IMR-90 (cell line): ENCODE measurements around the gene BCAS4. TPM values are rescaled to one million over a fixed set of nuclear protein-coding genes. Genes with fewer than 3 reads are reported as not detected.
A peak's percentile ranks its signal among the peaks of the same experiment; 100 is the strongest.

ENCODE experiments used
- ATAC-seq: fragments of 200-7000 bp; cut with Tn5 transposase; 2 replicates; pipeline ENCODE4 v1.9.1; 2020; ENCODE audit warnings: low read depth, mild to moderate bottlenecking, moderate library complexity
- BruUV-seq: library from RNA; stranded (reverse); fragments of 400-500 nt; replicated peaks from 2 replicates; lab custom pipeline; 2021; lab: Mats Ljungman, UMichigan
- CTCF ChIA-PET: fragments of 300-600 bp; formaldehyde crosslinking; extraction: SDS; loops from one replicate; lab custom pipeline; 2021; ENCODE audit warnings: antibody characterized with exemption; lab: Yijun Ruan, JAX
- POLR2A ChIA-PET: fragments of 300-600 bp; sonication (Branson Sonifier 250); formaldehyde crosslinking; loops from one replicate; lab custom pipeline; 2022; ENCODE audit warnings: antibody characterized with exemption; ENCODE audit not compliant: unreplicated experiment; lab: Charles Lee
- DNase-seq: peaks from one replicate; pipeline ENCODE4 v3.0.0; 2013
- H2AFZ ChIP-seq: replicated peaks from 2 replicates; pipeline ENCODE3; 2013; ENCODE audit warnings: low read length, mild to moderate bottlenecking; ENCODE audit not compliant: poor library complexity
- H2AK5ac ChIP-seq: 2 replicates; pipeline ENCODE4 v1.6.1; 2013; ENCODE audit warnings: low read depth, low read length, inconsistent platforms
- H2AK9ac ChIP-seq: replicated peaks from 2 replicates; pipeline ENCODE3; 2013; ENCODE audit warnings: mild to moderate bottlenecking, low read depth, low read length, moderate library complexity; ENCODE audit not compliant: poor library complexity
- H2BK120ac ChIP-seq: 2 replicates; pipeline ENCODE4 v1.6.1; 2013; ENCODE audit warnings: low read depth, low read length, inconsistent platforms
- H2BK15ac ChIP-seq: 3 replicates; pipeline ENCODE4 v1.6.1; 2013; ENCODE audit warnings: low read depth, low read length, inconsistent platforms
- H2BK20ac ChIP-seq: 2 replicates; pipeline ENCODE4 v1.6.1; 2013; ENCODE audit warnings: low read depth, mild to moderate bottlenecking, inconsistent platforms, low read length, moderate library complexity
- H2BK5ac ChIP-seq: 2 replicates; pipeline ENCODE4 v1.6.1; 2013; ENCODE audit warnings: mild to moderate bottlenecking, low read depth, low read length, inconsistent platforms; ENCODE audit not compliant: poor library complexity, severe bottlenecking
- H3K14ac ChIP-seq: replicated peaks from 2 replicates; pipeline ENCODE4 v1.6.1; 2013; ENCODE audit warnings: low read depth, low read length, inconsistent platforms
- H3K18ac ChIP-seq: 2 replicates; pipeline ENCODE4 v1.6.1; 2013; ENCODE audit warnings: low read depth, low read length, control low read depth
- H3K23ac ChIP-seq: 2 replicates; pipeline ENCODE4 v1.6.1; 2013; ENCODE audit warnings: low read depth, low read length, inconsistent platforms
- H3K27ac ChIP-seq: 2 replicates; pipeline ENCODE4 v1.5.1; 2013; ENCODE audit warnings: mild to moderate bottlenecking, control low read depth, low read length; ENCODE audit not compliant: insufficient read depth
- H3K27me3 ChIP-seq: 2 replicates; pipeline ENCODE4 v1.6.1; 2013; ENCODE audit warnings: low read length; ENCODE audit not compliant: control insufficient read depth, insufficient read depth
- H3K36me3 ChIP-seq: 2 replicates; pipeline ENCODE4 v1.6.1; 2013; ENCODE audit warnings: low read length, mixed read lengths; ENCODE audit not compliant: control insufficient read depth, insufficient read depth
- H3K4ac ChIP-seq: 2 replicates; pipeline ENCODE4 v1.6.1; 2013; ENCODE audit warnings: low read depth, low read length, inconsistent platforms
- H3K4me1 ChIP-seq: 2 replicates; pipeline ENCODE4 v1.6.1; 2013; ENCODE audit warnings: low read length, mixed read lengths; ENCODE audit not compliant: control insufficient read depth, insufficient read depth
- H3K4me2 ChIP-seq: 2 replicates; pipeline ENCODE4 v1.6.1; 2013; ENCODE audit warnings: low read depth, mild to moderate bottlenecking, control low read depth, low read length, moderate library complexity
- H3K4me3 ChIP-seq: 2 replicates; pipeline ENCODE4 v1.5.1; 2013; ENCODE audit warnings: low read depth, mild to moderate bottlenecking, control low read depth, low read length, moderate library complexity; ENCODE audit not compliant: insufficient read depth
- H3K56ac ChIP-seq: 2 replicates; pipeline ENCODE4 v1.6.1; 2013; ENCODE audit warnings: low read length, inconsistent platforms; ENCODE audit not compliant: insufficient read depth; ENCODE audit errors: extremely low read depth
- H3K79me1 ChIP-seq, 2 experiments: 2 replicates each; pipeline ENCODE4 v1.6.1; 2013; ENCODE audit warnings: low read length in 2 of 2, inconsistent platforms in 1 of 2, low read depth in 1 of 2
- H3K9ac ChIP-seq: 2 replicates; pipeline ENCODE4 v1.6.1; 2013; ENCODE audit warnings: low read depth, low read length, control low read depth
- H3K9me1 ChIP-seq: 2 replicates; pipeline ENCODE4 v1.6.1; 2013; ENCODE audit warnings: low read length, inconsistent platforms; ENCODE audit not compliant: insufficient read depth
- H3K9me3 ChIP-seq: 2 replicates; pipeline ENCODE4 v1.6.1; 2013; ENCODE audit warnings: low read length; ENCODE audit not compliant: control insufficient read depth, insufficient read depth
- H4K20me1 ChIP-seq: 2 replicates; pipeline ENCODE4 v1.6.1; 2013; ENCODE audit warnings: low read length, inconsistent platforms; ENCODE audit not compliant: insufficient read depth
- H4K5ac ChIP-seq: 2 replicates; pipeline ENCODE4 v1.6.1; 2013; ENCODE audit warnings: mild to moderate bottlenecking, low read depth, low read length, control low read depth
- H4K8ac ChIP-seq, 2 experiments: 2 replicates each; pipeline ENCODE4 v1.6.1; 2013; ENCODE audit warnings: low read depth in 2 of 2, low read length in 2 of 2, control low read depth in 1 of 2, inconsistent platforms in 1 of 2
- H4K91ac ChIP-seq: 2 replicates; pipeline ENCODE4 v1.6.1; 2013; ENCODE audit warnings: low read depth, low read length, inconsistent platforms; ENCODE audit not compliant: insufficient read depth
- CEBPB ChIP-seq: IDR thresholded peaks from 2 replicates; pipeline ENCODE4 v1.6.1; 2012; ENCODE audit warnings: low read depth, low read length, improper control_type of control experiment
- MAFK ChIP-seq: IDR thresholded peaks from 2 replicates; pipeline ENCODE4 v1.6.1; 2012; ENCODE audit warnings: low read depth, low read length, improper control_type of control experiment
- MAZ ChIP-seq: IDR thresholded peaks from 2 replicates; pipeline ENCODE4 v1.6.1; 2012; ENCODE audit warnings: low read depth, mild to moderate bottlenecking, low read length, improper control_type of control experiment, moderate library complexity, borderline replicate concordance
- RAD21 ChIP-seq: IDR thresholded peaks from 2 replicates; pipeline ENCODE4 v1.6.1; 2012; ENCODE audit warnings: low read length, improper control_type of control experiment
- RCOR1 ChIP-seq: IDR thresholded peaks from 2 replicates; pipeline ENCODE4 v1.6.1; 2012; ENCODE audit warnings: mild to moderate bottlenecking, low read length, improper control_type of control experiment; ENCODE audit not compliant: insufficient replicate concordance
- RFX5 ChIP-seq: IDR thresholded peaks from 2 replicates; pipeline ENCODE4 v1.8.0; 2012; ENCODE audit warnings: low read depth, mild to moderate bottlenecking, low read length, moderate library complexity
- SMC3 ChIP-seq: fragments of 150-350 bp; IDR thresholded peaks from 2 replicates; pipeline ENCODE4 v1.6.1; 2016; ENCODE audit warnings: low read depth, mild to moderate bottlenecking, antibody characterized with exemption, low read length, moderate library complexity
- WGBS, 2 experiments: methylation state at CpG; one replicate each; pipeline versions ENCODE4 v1.1.5 to v1.1.7; 2013; ENCODE audit warnings: missing lambda C conversion rate in 2 of 2; ENCODE audit not compliant: insufficient read length in 1 of 2; ENCODE audit errors: extremely low coverage in 2 of 2; 5-methylcytosine and 5-hydroxymethylcytosine counted together
- dilution Hi-C: fragments of 300-500 bp; cut with HindIII; formaldehyde crosslinking; loops from one replicate; pipeline ENCODE4 v1.14.3; 2018; ENCODE audit warnings: low sequenced_read_pairs; ENCODE audit not compliant: unreplicated experiment
- in situ Hi-C: fragments of 300-500 bp; cut with MboI; formaldehyde crosslinking; loops from 3 replicates; pipeline ENCODE4 v1.14.3; 2019; ENCODE audit warnings: low sequenced_read_pairs, inconsistent platforms, mixed read lengths
- intact Hi-C: fragments of 100-400 bp; cut with micrococcal nuclease; formaldehyde crosslinking; loops from 2 replicates; pipeline ENCODE4 v1.10.0; 2022
- polyA plus RNA-seq, 3 experiments: library from polyadenylated mRNA; depleted of rRNA; stranded (reverse); fragments of >200 nt; gene quantifications; 2 replicates each; pipeline ENCODE4 v1.2.3, GENCODE V29; 2012; ENCODE audit warnings: low replicate concordance in 1 of 3
- total RNA-seq: library from RNA; depleted of rRNA; stranded (reverse); fragments of >200 nt; gene quantifications from 2 replicates; pipeline ENCODE4 v1.2.3, GENCODE V29; 2012
- TF ChIP-seq, protein P1 (sequence below): fragments of 150-350 bp; IDR thresholded peaks from 2 replicates; pipeline ENCODE4 v1.6.1; 2016; ENCODE audit warnings: low read depth, mild to moderate bottlenecking, low read length, moderate library complexity, borderline replicate concordance

The BCAS4 gene
- total and polyA plus RNA-seq, 2 of the 4 experiments (the other 2 are of a cell fraction), result 42.7 to 47.5 TPM

DNA sequence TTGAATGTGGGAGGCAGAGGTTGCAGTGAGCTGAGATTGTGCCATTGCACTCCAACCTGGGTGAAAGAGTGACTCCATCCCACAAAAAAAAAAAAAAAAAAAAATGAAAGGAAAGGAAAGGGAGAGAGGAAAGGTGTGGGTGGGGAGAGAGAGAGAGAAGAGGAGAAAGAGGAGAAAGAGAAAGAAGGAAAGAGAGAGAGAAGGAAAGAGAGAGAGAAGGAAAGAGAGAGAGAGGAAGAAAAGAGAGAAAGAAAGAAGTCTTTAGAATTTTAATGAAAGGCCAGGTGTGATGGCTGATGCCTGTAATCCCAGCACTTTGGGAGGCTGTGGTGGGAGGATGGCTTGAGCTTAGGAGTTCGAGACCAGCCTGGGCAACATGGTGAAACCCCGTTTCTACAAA is 7.7 kb upstream of the BCAS4 start:
- H3K9me1 ChIP-seq, result peaks cover 4% of the 10 kb centered on the region
- H3K9ac ChIP-seq, result no peak overlapping the region
- in situ Hi-C loops, result loop anchor here (10.0 kb wide), 1 partner anchor 602 kb away; no protein-coding TSS in a partner anchor
- TF ChIP-seq RCOR1, result no peak
- no peak for TF ChIP-seq RFX5
- TF ChIP-seq, protein P1, sequence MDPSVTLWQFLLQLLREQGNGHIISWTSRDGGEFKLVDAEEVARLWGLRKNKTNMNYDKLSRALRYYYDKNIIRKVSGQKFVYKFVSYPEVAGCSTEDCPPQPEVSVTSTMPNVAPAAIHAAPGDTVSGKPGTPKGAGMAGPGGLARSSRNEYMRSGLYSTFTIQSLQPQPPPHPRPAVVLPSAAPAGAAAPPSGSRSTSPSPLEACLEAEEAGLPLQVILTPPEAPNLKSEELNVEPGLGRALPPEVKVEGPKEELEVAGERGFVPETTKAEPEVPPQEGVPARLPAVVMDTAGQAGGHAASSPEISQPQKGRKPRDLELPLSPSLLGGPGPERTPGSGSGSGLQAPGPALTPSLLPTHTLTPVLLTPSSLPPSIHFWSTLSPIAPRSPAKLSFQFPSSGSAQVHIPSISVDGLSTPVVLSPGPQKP, result no peak
- no peak for TF ChIP-seq SMC3
- TF ChIP-seq MAFK, result no peak
- TF ChIP-seq MAZ, result no peak
- no peak for TF ChIP-seq RAD21
- TF ChIP-seq CEBPB, result no peak
- DNase-seq, result no peak
- H3K9me3 ChIP-seq, result no peaks in the 10 kb centered on the region
- no peak overlapping the region; the same call in 2 of the 3 replicates for H2BK15ac ChIP-seq
- no peak overlapping the region for H3K4ac ChIP-seq
- no peak overlapping the region for H2BK20ac ChIP-seq
- H2BK120ac ChIP-seq, result no peak overlapping the region
- no peak overlapping the region for H4K91ac ChIP-seq
- no peak overlapping the region for H3K56ac ChIP-seq
- no peaks in the 10 kb centered on the region for H3K27me3 ChIP-seq
- no peak overlapping the region for H2AFZ ChIP-seq
- H2AK9ac ChIP-seq, result no peak overlapping the region
- no peak overlapping the region for H3K4me3 ChIP-seq
- 0 out of 2 replicates have a peak overlapping the region, but pooled peaks have one; percentile 73 for H2AK5ac ChIP-seq
- H3K36me3 ChIP-seq, result no peaks in the 10 kb centered on the region
- no peak overlapping the region for H3K14ac ChIP-seq
- no peak for ATAC-seq
- no peak overlapping the region for H4K8ac ChIP-seq
- BruUV-seq, result no TSS peak
- H3K4me1 ChIP-seq, result peaks cover 14% of the 10 kb centered on the region
- no peaks in the 10 kb centered on the region for H4K20me1 ChIP-seq
- ChIA-PET POLR2A (no interaction called here), CTCF (interaction anchor here (0.8 kb wide), 1 partner anchor 269 kb away, joined by 3 read pairs; no protein-coding TSS in a partner anchor)
- intact Hi-C loops, result no loop called here
- dilution Hi-C loops, result no loop called here
- WGBS, 2 experiments, result 100% methylated on average over 1 of the region's 2 CpGs; no CpG with 5 or more reads in 1 of the 2 experiments
- H3K27ac ChIP-seq, result no peak overlapping the region
- no peak overlapping the region for H3K18ac ChIP-seq
- H2BK5ac ChIP-seq, result no peak overlapping the region
- H3K79me1 ChIP-seq, result no peaks in the 10 kb centered on the region; a peak in 1 of 4 replicates
- no peak overlapping the region for H3K4me2 ChIP-seq
- no peak overlapping the region for H3K23ac ChIP-seq
- no peak overlapping the region for H4K5ac ChIP-seq
